ENCODE data around the gene MDN1.

- TF ChIP-seq CTCF (IDR thresholded peaks at IDR 0.05; ENCODE audit: poor library complexity) (peak; percentile 72), EZH2 (IDR thresholded peaks at IDR 0.05; ENCODE audit: borderline replicate concordance) (no peak), EZH2phosphoT487 (IDR thresholded peaks at IDR 0.05; ENCODE audit: low read depth, severe bottlenecking, unreplicated experiment) (no peak)
Observed at GRCh38 chr6:89610149-89610642, 209.4 kb downstream of the MDN1 start.

Measured in hepatocyte (in vitro differentiated cells).